Panc1 (cell line): ENCODE measurements around the gene CLMP.

Source experiments
- CTCF ChIP-seq: fragments of 450-650 bp; IDR thresholded peaks from 2 replicates; pipeline ENCODE4 v1.5.1; 2017; ENCODE audit warnings: mild to moderate bottlenecking
- POLR2AphosphoS5 ChIP-seq: IDR thresholded peaks from 2 replicates; pipeline ENCODE4 v1.6.1; 2012; ENCODE audit warnings: mild to moderate bottlenecking, low read depth, low read length, moderate library complexity
- REST ChIP-seq, 2 experiments: IDR thresholded peaks; 2 replicates each; pipeline ENCODE4 v1.6.1; 2011 to 2012; ENCODE audit warnings: low read depth in 2 of 2, control low read depth in 1 of 2, low read length in 1 of 2, mild to moderate bottlenecking in 1 of 2, moderate library complexity in 1 of 2; ENCODE audit not compliant: insufficient read depth in 1 of 2
- SIN3A ChIP-seq: IDR thresholded peaks from 2 replicates; pipeline ENCODE4 v1.6.1; 2012; ENCODE audit warnings: low read depth, mild to moderate bottlenecking, low read length, moderate library complexity, borderline replicate concordance; ENCODE audit not compliant: insufficient read depth

- TF ChIP-seq CTCF: no peak
- no peak for TF ChIP-seq REST (IDR thresholded peaks at IDR 0.05; ENCODE audit: insufficient read depth in 1 of 2, low read depth in 2 of 2, low read length in 1 of 2)
- TF ChIP-seq POLR2AphosphoS5: no peak
- TF ChIP-seq SIN3A: no peak
Measured at GRCh38 chr11:123159183-123159857, 35.7 kb downstream of the CLMP start.
